Measurements from ENCODE around the gene SPPL2A. TPM values are rescaled to one million over a fixed set of nuclear protein-coding genes. Genes with fewer than 3 reads are reported as not detected.

The SPPL2A gene
- polyA plus RNA-seq, 1 of the 3 experiments (the other 2 are of a cell fraction), result 21.6 TPM

DNA sequence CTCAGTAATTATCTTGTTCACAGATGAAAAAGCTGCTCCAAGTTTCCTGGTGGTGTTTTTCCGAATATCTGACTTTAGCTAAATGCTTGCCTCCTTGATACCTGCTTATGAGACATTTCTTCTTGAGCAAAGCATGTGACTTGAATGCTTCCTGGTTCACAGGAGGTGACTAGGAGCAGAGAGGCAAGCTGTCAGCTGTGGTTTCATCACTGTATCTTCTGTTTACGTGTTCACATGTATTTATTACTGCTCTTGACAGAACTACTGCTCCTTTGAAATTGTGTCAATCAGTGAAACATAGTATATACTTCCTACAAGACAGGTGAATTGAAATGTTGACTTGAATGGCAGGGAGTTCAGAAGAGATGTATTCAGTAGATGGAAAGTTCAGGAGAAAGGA, 8.9 kb upstream of the SPPL2A start (continued):
- TF ChIP-seq FOSL2 (IDR thresholded peaks at IDR 0.05; ENCODE audit: borderline replicate concordance, low read depth), result no peak
- no peak for TF ChIP-seq FOXM1 (IDR thresholded peaks at IDR 0.05; ENCODE audit: low read depth)

GRCh38 chr15:50773389-50773788, 7.9 kb upstream of the SPPL2A start:
- H3K27me3 ChIP-seq (ENCODE audit: insufficient read depth), result no peaks in the 10 kb centered on the region
- no peak overlapping the region for H3K27ac ChIP-seq (ENCODE audit: low read depth in 2 of 2, low read length in 1 of 2)
- no peaks in the 10 kb centered on the region for H3K4me1 ChIP-seq (ENCODE audit: control insufficient read depth in 1 of 2, insufficient read depth in 2 of 2, low read depth in 1 of 2, low read length in 1 of 2)
- no peak for DNase-seq
- TF ChIP-seq SMC3 (IDR thresholded peaks at IDR 0.05; ENCODE audit: low read depth, low read length) (no peak), TAF1 (IDR thresholded peaks at IDR 0.05; ENCODE audit: borderline replicate concordance, low read depth, low read length) (no peak), CHD2 (IDR thresholded peaks at IDR 0.05; ENCODE audit: low read length, partially characterized antibody) (no peak), FOXM1 (IDR thresholded peaks at IDR 0.05; ENCODE audit: low read depth) (no peak), GATA2 (CRISPR knock-in tag; IDR thresholded peaks at IDR 0.05) (no peak), FOSL2 (IDR thresholded peaks at IDR 0.05; ENCODE audit: borderline replicate concordance, low read depth) (no peak), YY1 (IDR thresholded peaks at IDR 0.05; ENCODE audit: low read depth) (no peak), MEF2A (IDR thresholded peaks at IDR 0.05; ENCODE audit: borderline replicate concordance, low read depth) (no peak)
- TF ChIP-seq, protein P1, sequence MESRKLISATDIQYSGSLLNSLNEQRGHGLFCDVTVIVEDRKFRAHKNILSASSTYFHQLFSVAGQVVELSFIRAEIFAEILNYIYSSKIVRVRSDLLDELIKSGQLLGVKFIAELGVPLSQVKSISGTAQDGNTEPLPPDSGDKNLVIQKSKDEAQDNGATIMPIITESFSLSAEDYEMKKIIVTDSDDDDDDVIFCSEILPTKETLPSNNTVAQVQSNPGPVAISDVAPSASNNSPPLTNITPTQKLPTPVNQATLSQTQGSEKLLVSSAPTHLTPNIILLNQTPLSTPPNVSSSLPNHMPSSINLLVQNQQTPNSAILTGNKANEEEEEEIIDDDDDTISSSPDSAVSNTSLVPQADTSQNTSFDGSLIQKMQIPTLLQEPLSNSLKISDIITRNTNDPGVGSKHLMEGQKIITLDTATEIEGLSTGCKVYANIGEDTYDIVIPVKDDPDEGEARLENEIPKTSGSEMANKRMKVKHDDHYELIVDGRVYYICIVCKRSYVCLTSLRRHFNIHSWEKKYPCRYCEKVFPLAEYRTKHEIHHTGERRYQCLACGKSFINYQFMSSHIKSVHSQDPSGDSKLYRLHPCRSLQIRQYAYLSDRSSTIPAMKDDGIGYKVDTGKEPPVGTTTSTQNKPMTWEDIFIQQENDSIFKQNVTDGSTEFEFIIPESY (IDR thresholded peaks at IDR 0.05; ENCODE audit: borderline replicate concordance, low read depth), result no peak
- H2AFZ ChIP-seq (ENCODE audit: low read depth), result no peak overlapping the region
- H3K4me2 ChIP-seq, result no peak overlapping the region
- CTCF ChIA-PET, result interaction anchor here (1.0 to 1.2 kb wide), 2 partner anchors 103 to 113 kb away, joined by 3 to 4 read pairs; no protein-coding TSS in a partner anchor
- H3K79me2 ChIP-seq (ENCODE audit: insufficient read depth), result no peaks in the 10 kb centered on the region
- WGBS (ENCODE audit: low lambda C conversion rate), result 84% methylated on average over 3 of the region's 3 CpGs
- H4K20me1 ChIP-seq (ENCODE audit: insufficient read depth), result no peaks in the 10 kb centered on the region
- no peaks in the 10 kb centered on the region for H3F3A ChIP-seq (replicated peaks; ENCODE audit: insufficient read depth)
- H3K9me3 ChIP-seq, result no peaks in the 10 kb centered on the region
- H3K9me2 ChIP-seq, result no peaks in the 10 kb centered on the region
- no peak overlapping the region for H3K4me3 ChIP-seq (ENCODE audit: low read depth in 2 of 2, low read length in 1 of 2)
- POLR2A ChIA-PET, result no interaction called here
- no peaks in the 10 kb centered on the region for H3K36me3 ChIP-seq (replicated peaks in 1 of 2; ENCODE audit: control insufficient read depth in 1 of 2, insufficient read depth in 2 of 2, low read length in 1 of 2)
- H3K9ac ChIP-seq, result no peak overlapping the region

DNA sequence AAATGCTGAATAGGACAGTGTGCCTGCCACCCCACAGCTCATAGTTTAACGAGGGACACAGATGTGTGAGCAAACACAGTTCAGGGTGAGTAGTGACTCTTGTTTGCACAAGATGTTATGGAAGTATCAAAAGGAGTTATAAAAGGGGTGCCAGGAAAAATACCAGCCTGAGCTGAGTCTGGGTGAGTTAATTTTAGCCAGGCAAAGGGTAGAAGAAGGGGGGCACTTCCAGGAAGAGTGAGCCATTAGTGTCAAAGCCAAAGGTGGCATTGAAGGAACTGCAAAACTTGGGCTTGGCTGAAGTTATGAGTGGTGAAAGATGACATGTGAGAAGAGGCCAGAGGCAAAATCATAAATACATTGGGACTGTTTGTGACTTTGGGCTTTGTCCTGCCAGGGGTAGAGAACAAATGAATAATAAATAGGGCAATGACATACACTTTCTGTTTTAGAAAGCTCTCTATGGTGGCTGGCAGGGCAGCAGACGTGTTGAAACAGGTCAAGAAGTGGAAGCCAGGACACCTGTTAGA, 1.9 kb upstream of the SPPL2A start:
- H4K20me1 ChIP-seq (ENCODE audit: insufficient read depth), result no peaks in the 10 kb centered on the region
- no peak for DNase-seq
- H2AFZ ChIP-seq (ENCODE audit: low read depth), result no peak overlapping the region
- H3K79me2 ChIP-seq (ENCODE audit: insufficient read depth), result peaks cover 25% of the 10 kb centered on the region
- H3K36me3 ChIP-seq (replicated peaks in 1 of 2; ENCODE audit: control insufficient read depth in 1 of 2, insufficient read depth in 2 of 2, low read length in 1 of 2), result no peaks in the 10 kb centered on the region
- no peak overlapping the region for H3K4me3 ChIP-seq (ENCODE audit: low read depth in 2 of 2, low read length in 1 of 2)
- ChIA-PET CTCF (no interaction called here), POLR2A (interaction anchor here (0.6 kb wide), 1 partner anchor 260 kb away, joined by 4 read pairs; no protein-coding TSS in a partner anchor)
- 0 out of 2 replicates have a peak overlapping the region, but pooled peaks have one; percentile 22 for H3K4me2 ChIP-seq
- H3K4me1 ChIP-seq (ENCODE audit: control insufficient read depth in 1 of 2, insufficient read depth in 2 of 2, low read depth in 1 of 2, low read length in 1 of 2), result peaks cover 0 to 3% of the 10 kb centered on the region in 2 experiments; a peak in 1 of 4 replicates
- no peak overlapping the region for H3K27ac ChIP-seq (ENCODE audit: low read depth in 2 of 2, low read length in 1 of 2)
- WGBS (ENCODE audit: low lambda C conversion rate), result 87% methylated on average over 2 of the region's 2 CpGs
- no peaks in the 10 kb centered on the region for H3K9me3 ChIP-seq
- H3K9me2 ChIP-seq, result no peaks in the 10 kb centered on the region
- no peaks in the 10 kb centered on the region for H3K27me3 ChIP-seq (ENCODE audit: insufficient read depth)
- peaks cover 12% of the 10 kb centered on the region for H3F3A ChIP-seq (replicated peaks; ENCODE audit: insufficient read depth)
- TF ChIP-seq JUND (IDR thresholded peaks at IDR 0.05), result no peak
- TF ChIP-seq RAD21 (IDR thresholded peaks at IDR 0.05; ENCODE audit: low read length), result no peak
- TF ChIP-seq, protein P2, sequence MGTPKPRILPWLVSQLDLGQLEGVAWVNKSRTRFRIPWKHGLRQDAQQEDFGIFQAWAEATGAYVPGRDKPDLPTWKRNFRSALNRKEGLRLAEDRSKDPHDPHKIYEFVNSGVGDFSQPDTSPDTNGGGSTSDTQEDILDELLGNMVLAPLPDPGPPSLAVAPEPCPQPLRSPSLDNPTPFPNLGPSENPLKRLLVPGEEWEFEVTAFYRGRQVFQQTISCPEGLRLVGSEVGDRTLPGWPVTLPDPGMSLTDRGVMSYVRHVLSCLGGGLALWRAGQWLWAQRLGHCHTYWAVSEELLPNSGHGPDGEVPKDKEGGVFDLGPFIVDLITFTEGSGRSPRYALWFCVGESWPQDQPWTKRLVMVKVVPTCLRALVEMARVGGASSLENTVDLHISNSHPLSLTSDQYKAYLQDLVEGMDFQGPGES (IDR thresholded peaks at IDR 0.05; ENCODE audit: low read depth, low read length), result no peak
- no peak for TF ChIP-seq SIN3A (IDR thresholded peaks at IDR 0.05; ENCODE audit: borderline replicate concordance, low read depth, low read length)
- no peak for TF ChIP-seq FOXJ3 (CRISPR knock-in tag; IDR thresholded peaks at IDR 0.05)
- TF ChIP-seq RCOR1 (IDR thresholded peaks at IDR 0.05; ENCODE audit: low read length), result no peak
- H3K9ac ChIP-seq, result no peak overlapping the region

Data from SK-N-SH (cell line).